Upper lobe of left lung (tissue), 6 donors: ENCODE measurements around the gene KRTAP23-1. TPM values are rescaled to one million over a fixed set of nuclear protein-coding genes. Genes with fewer than 3 reads are reported as not detected.

Experiments
- ATAC-seq, 2 donors: fragments of 200-7000 bp; cut with Tn5 transposase; one replicate each; pipeline ENCODE4 v1.9.1; 2022; ENCODE audit warnings: mild to moderate bottlenecking in 2 of 2, moderate library complexity in 2 of 2; ENCODE audit not compliant: low FRiP score in 2 of 2
- DNase-seq, 2 donors: peaks; one replicate each; pipeline ENCODE4 v3.0.0-alpha.2; 2019 to 2020
- H3K27ac ChIP-seq, 4 donors: fragments of 200-600 bp; sonication (generic); one replicate each; pipeline ENCODE4 v1.5.1; 2016 to 2019
- H3K27me3 ChIP-seq, 4 donors: fragments of 200-600 bp; sonication (generic); one replicate each; pipeline ENCODE4 v1.5.1; 2017 to 2019
- H3K36me3 ChIP-seq, 4 donors: fragments of 200-600 bp; sonication (generic); one replicate each; pipeline ENCODE4 v1.5.1; 2016 to 2019
- H3K4me1 ChIP-seq, 4 donors: fragments of 200-600 bp; sonication (generic); one replicate each; pipeline ENCODE4 v1.5.1; 2018 to 2019
- H3K4me3 ChIP-seq, 4 donors: fragments of 200-600 bp; sonication (generic); one replicate each; pipeline ENCODE4 v1.5.1; 2017 to 2019; ENCODE audit warnings: mild to moderate bottlenecking in 2 of 4, moderate library complexity in 1 of 4
- H3K9me3 ChIP-seq, 4 donors: fragments of 200-600 bp; sonication (generic); one replicate each; pipeline ENCODE4 v1.5.1; 2018 to 2019
- EP300 ChIP-seq, 4 donors: sonication (generic); formaldehyde crosslinking; IDR thresholded peaks; one replicate each; pipeline ENCODE4 v1.5.1; 2017; ENCODE audit warnings: antibody characterized with exemption in 4 of 4, control low read depth in 2 of 4
- POLR2A ChIP-seq, 4 donors: fragments of 450-650 bp; IDR thresholded peaks; one replicate each; pipeline ENCODE4 v1.5.1; 2016 to 2017; ENCODE audit warnings: antibody characterized with exemption in 4 of 4, mild to moderate bottlenecking in 2 of 4
- POLR2AphosphoS5 ChIP-seq, 2 donors: sonication (generic); formaldehyde crosslinking; IDR thresholded peaks; one replicate each; pipeline ENCODE4 v1.5.1; 2017; ENCODE audit warnings: antibody characterized with exemption in 2 of 2
- WGBS, 2 donors: methylation state at CpG; one replicate each; pipeline ENCODE4 v1.1.5; 2017 to 2018; 5-methylcytosine and 5-hydroxymethylcytosine counted together
- total RNA-seq, 6 donors: library from RNA; depleted of rRNA in 4 of 6; stranded (reverse); fragments of >200 nt in 4 of 6; gene quantifications; one replicate each; pipeline versions ENCODE4 v1.1.0 to v1.2.1, GENCODE V29; 2016 to 2021
- TF ChIP-seq, protein P1 (sequence below), 6 experiments: fragments of 450-650 bp in 4 of 6; fragments of 200-600 bp in 2 of 6; sonication (generic) in 2 of 6; IDR thresholded peaks; one replicate each; pipeline ENCODE4 v1.5.1; 2016 to 2019; ENCODE audit warnings: antibody characterized with exemption in 6 of 6
- donor health status: DM: no; HTN: no; CAD: no; lungs with moderate emphysema.
- donor health status: DM: no; HTN: yes; CAD: no; lungs with severe emphysema.

KRTAP23-1 gene, protein sequence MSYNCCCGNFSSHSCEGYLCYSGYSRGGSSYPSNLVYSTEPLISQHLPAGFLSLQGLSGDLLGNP
- total RNA-seq = not detected

DNA sequence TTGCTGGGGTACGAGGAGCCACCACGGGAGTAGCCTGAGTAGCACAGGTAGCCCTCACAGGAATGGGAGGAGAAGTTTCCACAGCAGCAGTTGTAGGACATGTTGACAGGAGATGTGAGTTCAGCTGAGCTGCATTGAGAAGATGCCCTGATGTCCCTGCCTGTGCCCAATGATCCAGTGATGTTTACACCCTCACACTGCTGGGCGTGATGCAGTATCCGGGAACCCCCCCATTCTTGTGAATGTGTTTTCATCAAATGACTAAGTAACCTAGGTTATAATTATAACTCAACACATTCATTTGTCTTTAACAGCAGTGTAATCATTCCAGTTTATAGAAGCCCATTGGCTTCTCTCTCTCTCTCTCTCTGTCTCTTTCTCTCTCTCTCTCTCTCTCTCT is at the start of gene KRTAP23-1:
Gene KRTAP23-1 (minus strand): TSS at position 101 of the 400 bp plus-strand sequence. CDS start 0 bp downstream, at position 101.
- TF ChIP-seq POLR2AphosphoS5 (IDR thresholded peaks at IDR 0.05) (no peak), EP300 (IDR thresholded peaks at IDR 0.05) (no peak), POLR2A (IDR thresholded peaks at IDR 0.05) (no peak)
- TF ChIP-seq, protein P1, sequence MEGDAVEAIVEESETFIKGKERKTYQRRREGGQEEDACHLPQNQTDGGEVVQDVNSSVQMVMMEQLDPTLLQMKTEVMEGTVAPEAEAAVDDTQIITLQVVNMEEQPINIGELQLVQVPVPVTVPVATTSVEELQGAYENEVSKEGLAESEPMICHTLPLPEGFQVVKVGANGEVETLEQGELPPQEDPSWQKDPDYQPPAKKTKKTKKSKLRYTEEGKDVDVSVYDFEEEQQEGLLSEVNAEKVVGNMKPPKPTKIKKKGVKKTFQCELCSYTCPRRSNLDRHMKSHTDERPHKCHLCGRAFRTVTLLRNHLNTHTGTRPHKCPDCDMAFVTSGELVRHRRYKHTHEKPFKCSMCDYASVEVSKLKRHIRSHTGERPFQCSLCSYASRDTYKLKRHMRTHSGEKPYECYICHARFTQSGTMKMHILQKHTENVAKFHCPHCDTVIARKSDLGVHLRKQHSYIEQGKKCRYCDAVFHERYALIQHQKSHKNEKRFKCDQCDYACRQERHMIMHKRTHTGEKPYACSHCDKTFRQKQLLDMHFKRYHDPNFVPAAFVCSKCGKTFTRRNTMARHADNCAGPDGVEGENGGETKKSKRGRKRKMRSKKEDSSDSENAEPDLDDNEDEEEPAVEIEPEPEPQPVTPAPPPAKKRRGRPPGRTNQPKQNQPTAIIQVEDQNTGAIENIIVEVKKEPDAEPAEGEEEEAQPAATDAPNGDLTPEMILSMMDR (IDR thresholded peaks at IDR 0.05) = no peak
- ATAC-seq = no peak
- Histone ChIP-seq H3K36me3 (no peaks in the 10 kb centered on the region), H3K4me3 (no peak within 1 kb of the TSS), H3K9me3 (no peaks in the 10 kb centered on the region), H3K27ac (no peak within 1 kb of the TSS), H3K4me1 (no peaks in the 10 kb centered on the region), H3K27me3 (no peaks in the 10 kb centered on the region)
- WGBS, 2 donors = 79 to 90% methylated on average over 4 of the region's 4 CpGs
- no peak for DNase-seq

DNA sequence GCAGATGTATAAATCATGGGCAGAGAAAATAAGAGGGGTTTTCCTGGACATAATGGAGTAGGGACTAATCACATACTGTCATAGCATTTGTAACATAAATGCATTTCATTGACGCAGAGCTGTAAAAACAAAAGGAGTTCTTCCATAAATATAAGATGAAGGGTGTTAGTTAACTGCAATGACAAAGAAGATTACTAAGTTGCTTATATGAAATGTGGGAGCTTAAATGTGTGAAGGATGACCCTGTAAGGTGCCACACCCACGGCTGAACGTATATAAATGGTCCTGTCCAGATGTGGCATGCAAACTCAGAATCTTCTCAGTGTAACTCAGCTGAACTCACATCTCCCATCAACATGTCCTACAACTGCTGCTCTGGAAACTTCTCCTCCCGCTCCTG is 47.3 kb upstream of the KRTAP23-1 start, which contains the start of gene KRTAP13-1:
Gene KRTAP13-1 (plus strand): TSS at position 301 of the 400 bp plus-strand sequence. CDS start 56 bp downstream, at position 357.
- Histone ChIP-seq H3K4me1 (no peaks in the 10 kb centered on the region), H3K27me3 (no peaks in the 10 kb centered on the region), H3K4me3 (no peak within 1 kb of the TSS), H3K9me3 (no peaks in the 10 kb centered on the region), H3K36me3 (no peaks in the 10 kb centered on the region), H3K27ac (no peak within 1 kb of the TSS)
- DNase-seq (no peak), ATAC-seq (no peak)
- WGBS, 2 donors = 77 to 85% methylated on average over 4 of the region's 4 CpGs
- TF ChIP-seq POLR2A (IDR thresholded peaks at IDR 0.05) (no peak), EP300 (IDR thresholded peaks at IDR 0.05) (no peak), POLR2AphosphoS5 (IDR thresholded peaks at IDR 0.05) (no peak)
- TF ChIP-seq, protein P1 (IDR thresholded peaks at IDR 0.05) = no peak

- no peak overlapping the region for H3K4me3 ChIP-seq
- ATAC-seq = no peak
- H3K36me3 ChIP-seq = no peaks in the 10 kb centered on the region
- no peak overlapping the region for H3K27ac ChIP-seq
- no peaks in the 10 kb centered on the region for H3K27me3 ChIP-seq
- no peak for DNase-seq
- H3K4me1 ChIP-seq = no peaks in the 10 kb centered on the region
- WGBS, 2 donors = 61 to 67% methylated on average over 2 of the region's 2 CpGs
- TF ChIP-seq, protein P1 (IDR thresholded peaks at IDR 0.05) = no peak
- TF ChIP-seq POLR2A (IDR thresholded peaks at IDR 0.05) (no peak), POLR2AphosphoS5 (IDR thresholded peaks at IDR 0.05) (no peak), EP300 (IDR thresholded peaks at IDR 0.05) (no peak)
- H3K9me3 ChIP-seq = no peaks in the 10 kb centered on the region
These were observed 43.2 kb upstream of the KRTAP23-1 start for GRCh38 chr21:30391492-30392025.

- Histone ChIP-seq H3K27me3 (no peaks in the 10 kb centered on the region), H3K4me3 (no peak overlapping the region), H3K27ac (no peak overlapping the region), H3K36me3 (no peaks in the 10 kb centered on the region), H3K9me3 (no peaks in the 10 kb centered on the region), H3K4me1 (no peaks in the 10 kb centered on the region)
- no peak for ATAC-seq
- DNase-seq = no peak
- TF ChIP-seq, protein P1 (IDR thresholded peaks at IDR 0.05) = no peak
- TF ChIP-seq POLR2A (IDR thresholded peaks at IDR 0.05) = no peak
- TF ChIP-seq POLR2AphosphoS5 (IDR thresholded peaks at IDR 0.05) = no peak
- TF ChIP-seq EP300 (IDR thresholded peaks at IDR 0.05) = no peak
- 20 to 36% methylated on average over 1 of the region's 1 CpG for WGBS, 2 donors
These were observed 33.8 kb upstream of the KRTAP23-1 start for GRCh38 chr21:30382201-30382600.
